SJSA1 (cell line): ENCODE measurements around the gene INTS12. TPM values are rescaled to one million over a fixed set of nuclear protein-coding genes. Genes with fewer than 3 reads are reported as not detected.
"Not testable (repeated sequence)": the region's sequence is repeated elsewhere in the genome, so short reads cannot be mapped to it uniquely, and the experiment has no call there.

Experiments
- DNase-seq, 2 experiments: peaks; one replicate each; pipeline ENCODE4 v3.0.0-alpha.2; 2015 to 2020; ENCODE audit warnings: low spot score in 2 of 2, low read depth in 1 of 2
- H3K27ac ChIP-seq: fragments of 250-450 bp; sonication (Bioruptor Pico); 2 replicates; pipeline ENCODE4 v1.5.1; 2020; ENCODE audit warnings: mild to moderate bottlenecking, moderate library complexity
- H3K27me3 ChIP-seq: fragments of 250-450 bp; sonication (Bioruptor Pico); replicated peaks from 2 replicates; pipeline ENCODE4 v1.5.1; 2020; ENCODE audit warnings: mild to moderate bottlenecking, moderate library complexity
- H3K36me3 ChIP-seq: fragments of 250-450 bp; sonication (Bioruptor Pico); 2 replicates; pipeline ENCODE4 v1.5.1; 2020; ENCODE audit warnings: mild to moderate bottlenecking
- H3K4me1 ChIP-seq: fragments of 250-450 bp; sonication (Bioruptor Pico); replicated peaks from 2 replicates; pipeline ENCODE4 v1.6.1; 2021; ENCODE audit warnings: mild to moderate bottlenecking
- H3K4me3 ChIP-seq: fragments of 250-450 bp; sonication (Bioruptor Pico); 2 replicates; pipeline ENCODE4 v1.5.1; 2020; ENCODE audit warnings: mild to moderate bottlenecking
- H3K9me3 ChIP-seq: fragments of 250-450 bp; sonication (Bioruptor Pico); replicated peaks from 2 replicates; pipeline ENCODE4 v1.5.1; 2020; ENCODE audit warnings: mild to moderate bottlenecking
- total RNA-seq: library from RNA; depleted of rRNA; stranded (reverse); fragments of >200 nt; shearing (Covaris generic); gene quantifications from 2 replicates; pipeline ENCODE4 v1.2.3, GENCODE V29; 2014

INTS12 gene
- total RNA-seq, 1 experiment from 2014 or later, result 24.2 TPM

GRCh38 chr4:105712766-105713165, 4.3 kb upstream of the INTS12 start:
- H3K36me3 ChIP-seq, result peaks cover 8% of the 10 kb centered on the region
- H3K4me1 ChIP-seq, result 0 out of 2 replicates have a peak, but pooled peaks cover 4% of the 10 kb centered on the region
- H3K27ac ChIP-seq, result no peak overlapping the region
- H3K9me3 ChIP-seq, result no peaks in the 10 kb centered on the region
- no peak overlapping the region for H3K4me3 ChIP-seq
- DNase-seq, result no peak
- H3K27me3 ChIP-seq, result no peaks in the 10 kb centered on the region

GRCh38 chr4:105710678-105711077, 2.2 kb upstream of the INTS12 start:
- Histone ChIP-seq H3K4me3 (no peak overlapping the region), H3K27me3 (no peaks in the 10 kb centered on the region)
- DNase-seq, result no peak

GRCh38 chr4:105710012-105710600, 1.6 kb upstream of the INTS12 start:
- Histone ChIP-seq H3K36me3 (peaks cover 12% of the 10 kb centered on the region), H3K4me1 (peaks cover 12% of the 10 kb centered on the region; the same call in 1 of the 2 replicates), H3K27ac (no peak overlapping the region), H3K27me3 (no peaks in the 10 kb centered on the region), H3K4me3 (no peak overlapping the region), H3K9me3 (no peaks in the 10 kb centered on the region)
- DNase-seq, result no peak

More at GRCh38 chr4:105710678-105711077, 2.2 kb upstream of the INTS12 start:
- H3K4me1 ChIP-seq, result peaks cover 12% of the 10 kb centered on the region; the same call in 1 of the 2 replicates
- no peaks in the 10 kb centered on the region for H3K9me3 ChIP-seq
- H3K27ac ChIP-seq, result no peak overlapping the region
- H3K36me3 ChIP-seq, result peaks cover 8% of the 10 kb centered on the region

- DNase-seq, result peak in 1 of 2 experiments; percentile 39
- H3K27me3 ChIP-seq, result no peaks in the 10 kb centered on the region
- peak overlapping the region; percentile 81 for H3K27ac ChIP-seq
- peaks cover 12% of the 10 kb centered on the region; the same call in 1 of the 2 replicates for H3K4me1 ChIP-seq
- no peaks in the 10 kb centered on the region for H3K9me3 ChIP-seq
- peak overlapping the region; percentile 76 for H3K4me3 ChIP-seq
- H3K36me3 ChIP-seq, result peaks cover 17% of the 10 kb centered on the region
Measured at GRCh38 chr4:105709081-105709450, 577 bp upstream of the INTS12 start.

GRCh38 chr4:105707782-105708180, 708 bp downstream of the INTS12 start:
- Histone ChIP-seq H3K36me3 (peaks cover 19% of the 10 kb centered on the region), H3K27ac (peak overlapping the region; percentile 81), H3K4me3 (peak overlapping the region; percentile 76), H3K4me1 (peaks cover 12% of the 10 kb centered on the region; the same call in 1 of the 2 replicates), H3K9me3 (no peaks in the 10 kb centered on the region), H3K27me3 (no peaks in the 10 kb centered on the region)
- DNase-seq, result no peak

GRCh38 chr4:105698607-105699006, 9.9 kb downstream of the INTS12 start:
- Histone ChIP-seq H3K4me1 (no peaks in the 10 kb centered on the region), H3K27me3 (no peaks in the 10 kb centered on the region), H3K36me3 (peaks cover 44% of the 10 kb centered on the region), H3K4me3 (no peak overlapping the region), H3K9me3 (no peaks in the 10 kb centered on the region), H3K27ac (no peak overlapping the region)
- DNase-seq, result no peak

- not testable (repeated sequence) for H3K4me1 ChIP-seq, H3K4me3 ChIP-seq, DNase-seq, H3K27ac ChIP-seq, H3K27me3 ChIP-seq, H3K9me3 ChIP-seq
- peaks cover 65% of the 10 kb centered on the region for H3K36me3 ChIP-seq
Measured at GRCh38 chr4:105695832-105696231, 12.7 kb downstream of the INTS12 start.

- not testable (repeated sequence) for H3K27me3 ChIP-seq, H3K9me3 ChIP-seq, H3K27ac ChIP-seq, DNase-seq, H3K4me3 ChIP-seq, H3K4me1 ChIP-seq
- peaks cover 66% of the 10 kb centered on the region for H3K36me3 ChIP-seq
Measured at GRCh38 chr4:105694812-105695211, 13.7 kb downstream of the INTS12 start.

- H3K4me3 ChIP-seq, result no peak overlapping the region
- DNase-seq, result no peak
- no peaks in the 10 kb centered on the region for H3K27me3 ChIP-seq
- H3K27ac ChIP-seq, result no peak overlapping the region
- H3K9me3 ChIP-seq, result no peaks in the 10 kb centered on the region
- H3K36me3 ChIP-seq, result peaks cover 63% of the 10 kb centered on the region
- no peaks in the 10 kb centered on the region for H3K4me1 ChIP-seq
Measured at GRCh38 chr4:105686571-105686970, 21.9 kb downstream of the INTS12 start.

- H3K36me3 ChIP-seq, result peaks cover 37% of the 10 kb centered on the region
- no peaks in the 10 kb centered on the region for H3K27me3 ChIP-seq
- no peak for DNase-seq
- no peak overlapping the region for H3K27ac ChIP-seq
- no peaks in the 10 kb centered on the region for H3K9me3 ChIP-seq
- H3K4me3 ChIP-seq, result no peak overlapping the region
- no peaks in the 10 kb centered on the region for H3K4me1 ChIP-seq
Measured at GRCh38 chr4:105683038-105683437, 25.5 kb downstream of the INTS12 start.

- peaks cover 15% of the 10 kb centered on the region for H3K36me3 ChIP-seq
Measured at GRCh38 chr4:105679186-105679585, 29.3 kb downstream of the INTS12 start.

GRCh38 chr4:105677709-105678108, 30.8 kb downstream of the INTS12 start:
- no peaks in the 10 kb centered on the region for H3K27me3 ChIP-seq
- peaks cover 11% of the 10 kb centered on the region for H3K36me3 ChIP-seq
- H3K4me1 ChIP-seq, result no peaks in the 10 kb centered on the region
- no peak for DNase-seq
- H3K4me3 ChIP-seq, result no peak overlapping the region
- no peak overlapping the region for H3K27ac ChIP-seq
- H3K9me3 ChIP-seq, result no peaks in the 10 kb centered on the region

More at GRCh38 chr4:105679186-105679585, 29.3 kb downstream of the INTS12 start:
- Histone ChIP-seq H3K27ac (no peak overlapping the region), H3K9me3 (no peaks in the 10 kb centered on the region), H3K4me3 (no peak overlapping the region), H3K27me3 (no peaks in the 10 kb centered on the region), H3K4me1 (no peaks in the 10 kb centered on the region)
- DNase-seq, result no peak

- no peaks in the 10 kb centered on the region for H3K36me3 ChIP-seq
- H3K27me3 ChIP-seq, result 0 out of 2 replicates have a peak, but pooled peaks cover 3% of the 10 kb centered on the region
- H3K4me3 ChIP-seq, result no peak overlapping the region
- no peaks in the 10 kb centered on the region for H3K9me3 ChIP-seq
- DNase-seq, result no peak
- no peak overlapping the region for H3K27ac ChIP-seq
- no peaks in the 10 kb centered on the region for H3K4me1 ChIP-seq
Measured at GRCh38 chr4:105674011-105674410, 34.5 kb downstream of the INTS12 start.

- no peak overlapping the region for H3K4me3 ChIP-seq
- H3K4me1 ChIP-seq, result no peaks in the 10 kb centered on the region
- no peak overlapping the region for H3K27ac ChIP-seq
- DNase-seq, result no peak
- 0 out of 2 replicates have a peak, but pooled peaks cover 3% of the 10 kb centered on the region for H3K27me3 ChIP-seq
- H3K36me3 ChIP-seq, result no peaks in the 10 kb centered on the region
- no peaks in the 10 kb centered on the region for H3K9me3 ChIP-seq
Measured at GRCh38 chr4:105671301-105671700, 37.2 kb downstream of the INTS12 start.

- Histone ChIP-seq H3K4me1 (no peaks in the 10 kb centered on the region), H3K27me3 (0 out of 2 replicates have a peak, but pooled peaks cover 3% of the 10 kb centered on the region), H3K27ac (no peak overlapping the region), H3K36me3 (no peaks in the 10 kb centered on the region), H3K9me3 (no peaks in the 10 kb centered on the region), H3K4me3 (no peak overlapping the region)
- DNase-seq, result no peak
Measured at GRCh38 chr4:105670684-105671083, 37.8 kb downstream of the INTS12 start.
